ENCODE results near the gene PGBD2. TPM values are rescaled to one million over a fixed set of nuclear protein-coding genes. Genes with fewer than 3 reads are reported as not detected.
"Not testable (repeated sequence)": the region's sequence is repeated elsewhere in the genome, so short reads cannot be mapped to it uniquely, and the experiment has no call there.

The PGBD2 gene
- total RNA-seq, 1 donor from 2014 or later, result 3.4 TPM

GRCh38 chr1:248886237-248886895 is 19.7 kb upstream of the PGBD2 start:
- DNase-seq (ENCODE audit: low spot score) (no peak), ATAC-seq (no peak)

DNA sequence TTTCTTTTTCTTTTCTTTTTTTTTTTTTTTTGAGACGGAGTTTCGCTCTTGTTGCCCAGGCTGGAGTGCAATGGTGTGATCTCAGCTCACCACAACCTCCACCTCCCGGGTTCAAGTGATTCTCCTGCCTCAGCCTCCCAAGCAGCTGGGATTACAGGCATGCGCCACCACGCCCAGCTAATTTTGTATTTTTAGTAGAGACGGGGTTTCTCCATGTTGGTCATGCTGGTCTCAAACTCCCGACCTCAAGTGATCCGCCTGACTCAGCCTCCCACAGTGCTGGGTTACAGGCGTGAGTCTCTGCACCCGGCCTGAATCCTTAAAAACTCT is 16.2 kb upstream of the PGBD2 start:
- DNase-seq (ENCODE audit: low spot score); ATAC-seq: not testable (repeated sequence)

DNA sequence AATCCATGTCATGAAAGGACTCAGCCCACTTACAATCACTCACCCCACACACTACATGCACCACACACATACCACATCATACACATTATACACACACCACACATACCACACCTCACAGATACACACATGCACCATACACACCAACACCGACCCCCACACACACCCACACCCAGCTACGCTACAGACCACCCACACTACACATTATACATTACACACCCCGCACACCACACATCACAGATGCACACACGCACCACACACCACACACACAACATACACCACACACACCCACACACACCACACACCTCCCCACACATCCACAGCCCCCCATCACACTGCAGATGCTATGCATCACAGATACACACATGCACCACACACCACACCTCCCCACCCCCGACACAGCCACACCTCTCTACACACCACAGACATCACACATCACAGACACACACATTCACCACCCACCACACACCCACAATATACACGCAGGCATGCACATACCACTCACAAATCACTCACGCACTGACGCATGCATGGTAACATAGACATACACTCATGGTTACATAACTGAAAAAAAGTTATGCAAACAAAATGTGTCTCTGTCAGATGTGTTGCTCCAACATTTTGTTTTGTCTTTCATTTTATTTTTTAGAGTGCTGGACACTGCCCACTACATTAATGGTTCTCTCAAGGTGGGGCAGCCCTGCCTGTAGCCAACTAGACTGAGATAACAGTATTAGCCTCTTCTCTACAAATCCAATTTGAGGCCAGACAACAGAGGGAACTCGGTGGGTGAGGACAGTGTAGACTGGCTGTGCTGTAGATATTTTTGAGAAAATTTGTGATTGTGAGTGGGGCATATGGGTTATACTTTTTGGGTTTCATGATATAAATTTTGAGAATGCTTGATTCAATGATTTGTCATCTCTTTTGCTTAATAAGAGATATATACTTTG is 15.2 kb upstream of the PGBD2 start:
- ATAC-seq (no peak), DNase-seq (ENCODE audit: low spot score) (no peak)

GRCh38 chr1:248891758-248892157 is 14.3 kb upstream of the PGBD2 start:
- DNase-seq (ENCODE audit: low spot score), result no peak
- ATAC-seq, result no peak

DNA sequence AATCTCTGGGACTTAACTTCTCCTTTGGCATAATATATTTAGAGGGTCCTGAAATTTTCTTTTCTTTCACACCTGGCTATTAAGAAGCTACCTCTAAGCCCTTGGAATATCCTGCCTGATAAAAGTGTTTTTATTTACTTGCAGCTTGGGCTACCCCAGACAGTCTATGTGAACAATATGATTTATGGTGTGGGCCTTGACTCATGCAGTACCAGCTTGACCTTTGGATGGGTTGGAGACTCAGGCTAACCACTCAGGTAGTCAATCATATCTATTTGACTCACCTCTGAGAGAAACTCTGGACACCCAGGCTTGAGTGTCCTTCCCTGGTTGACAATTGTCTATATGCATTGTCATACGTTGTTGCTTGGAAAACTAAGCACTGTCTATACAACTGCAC is 13.4 kb upstream of the PGBD2 start:
- no peak for ATAC-seq

DNA sequence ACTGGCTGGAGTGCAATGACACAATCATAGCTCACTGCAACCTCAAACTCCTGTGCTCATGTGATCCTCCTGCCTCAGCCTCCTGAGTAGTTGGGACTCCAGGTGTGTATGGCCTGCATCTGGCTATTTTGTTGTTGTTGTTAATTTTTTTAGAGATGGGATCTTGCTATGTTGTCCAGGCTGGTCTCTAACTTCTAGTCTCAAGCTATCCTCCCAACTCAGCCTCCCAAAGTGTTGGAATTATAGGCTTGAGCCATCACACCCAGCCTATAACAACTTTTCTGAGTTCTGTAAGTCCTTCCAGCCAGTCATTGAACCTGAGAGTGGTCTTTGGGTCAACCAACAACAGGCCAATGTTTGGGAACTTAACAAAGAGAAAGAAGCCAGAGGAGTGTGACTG is 11.2 kb upstream of the PGBD2 start:
- ATAC-seq (no peak), DNase-seq (ENCODE audit: low spot score) (no peak)

More for the DNA sequence above, 13.4 kb upstream of the PGBD2 start:
- DNase-seq (ENCODE audit: low spot score), result no peak

DNA sequence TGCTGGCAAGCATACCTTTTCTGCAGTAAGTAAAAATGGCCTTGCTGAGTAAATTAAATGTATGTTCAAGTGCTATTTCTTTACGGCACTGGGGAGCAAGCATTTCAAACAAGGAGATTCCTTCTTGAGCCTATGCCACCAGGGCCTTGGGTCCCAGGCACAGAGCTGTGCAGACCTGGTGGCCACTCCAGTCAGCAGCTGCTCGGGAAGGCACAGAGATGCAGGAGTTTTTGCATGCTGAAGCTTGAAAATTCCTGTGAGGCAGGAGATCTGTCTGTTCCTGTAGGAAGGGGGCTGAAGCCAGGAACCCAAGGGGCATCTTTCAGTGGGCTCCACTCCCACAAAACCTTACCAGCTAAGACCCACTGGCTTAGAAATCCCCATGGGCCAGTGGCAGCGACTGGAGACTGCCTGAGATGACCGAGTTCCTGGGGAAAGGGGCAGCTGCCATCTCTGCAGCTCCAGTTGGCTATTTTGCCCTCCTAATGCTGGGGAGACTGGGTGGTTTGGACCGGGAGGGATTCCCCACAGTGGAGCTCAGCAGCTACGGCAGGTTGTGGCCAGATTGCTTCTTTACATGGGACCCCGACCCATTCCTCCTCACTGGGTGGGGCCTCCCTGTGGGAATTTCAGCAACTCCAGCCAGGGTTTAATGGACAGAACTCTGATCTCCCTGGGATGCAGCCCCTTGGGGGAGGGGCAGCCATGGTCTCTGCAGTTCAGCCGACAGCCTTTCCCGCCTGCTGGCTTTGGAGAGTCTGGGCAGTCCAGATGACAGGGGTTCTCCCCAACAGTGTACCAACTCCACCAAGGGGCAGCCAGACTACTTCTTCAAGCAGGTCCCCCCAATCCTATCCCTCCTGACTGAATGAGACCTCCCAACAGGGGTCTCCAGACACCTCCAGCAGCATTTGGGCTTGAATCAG is 8.4 kb upstream of the PGBD2 start:
- ATAC-seq (no peak), DNase-seq (ENCODE audit: low spot score) (no peak)

DNA sequence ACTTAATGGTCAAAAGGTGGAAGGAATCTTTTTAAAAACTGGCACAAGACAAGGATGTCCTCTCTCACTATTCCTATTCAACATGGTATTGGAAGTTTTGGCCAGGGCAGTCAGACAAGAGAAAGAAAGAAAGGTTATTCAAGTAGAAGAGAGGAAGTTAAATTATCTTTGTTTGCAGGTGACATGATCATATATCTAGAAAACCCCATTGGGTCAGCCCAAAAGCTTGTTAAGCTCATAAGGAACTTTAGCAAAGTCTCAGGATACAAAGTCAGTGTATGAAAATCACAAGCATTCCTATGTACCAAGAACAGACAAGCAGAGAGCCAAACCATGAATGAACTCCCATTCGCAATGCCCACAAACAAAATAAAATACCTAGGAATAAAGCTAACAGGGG is 5.4 kb upstream of the PGBD2 start:
- ATAC-seq (no peak), DNase-seq (ENCODE audit: low spot score) (no peak)

GRCh38 chr1:248901578-248901977 is 4.5 kb upstream of the PGBD2 start:
- DNase-seq (ENCODE audit: low spot score) (no peak), ATAC-seq (no peak)

DNA sequence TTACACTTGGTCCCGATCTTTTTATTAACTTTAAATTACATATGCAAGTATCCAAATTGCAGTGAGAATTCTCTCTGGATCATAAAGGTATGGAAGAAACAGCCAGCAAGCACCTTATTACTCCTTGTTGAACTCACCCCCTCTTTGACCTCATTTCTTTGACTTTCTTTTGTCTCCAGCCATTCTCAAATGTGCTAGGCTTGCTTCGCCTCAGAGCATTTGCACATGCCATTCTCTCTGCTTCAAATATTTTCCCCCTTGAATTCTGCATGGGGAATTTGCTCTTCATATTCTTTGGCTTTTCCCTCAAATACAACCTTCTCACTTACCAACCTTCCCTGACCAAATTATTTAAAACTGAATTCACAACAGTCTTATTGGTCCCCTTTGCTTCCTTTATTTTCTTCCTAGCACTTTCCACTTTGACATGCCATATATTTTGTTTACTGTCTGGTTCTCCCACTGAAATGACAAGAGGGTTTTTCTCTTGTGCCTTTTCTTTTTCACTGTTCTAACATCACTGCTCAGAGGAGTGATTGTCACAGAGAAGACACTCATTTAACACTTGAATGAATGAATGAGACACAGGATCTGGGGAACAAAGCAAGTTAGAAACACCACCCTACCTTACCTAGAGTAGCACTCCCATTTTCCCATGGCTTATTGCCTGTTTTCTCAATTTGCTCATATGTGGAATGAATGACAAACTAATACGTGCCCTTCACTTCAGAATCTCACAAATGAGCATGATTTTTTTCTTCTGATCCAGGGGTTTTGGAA is 1.4 kb upstream of the PGBD2 start:
- DNase-seq (ENCODE audit: low spot score) (no peak), ATAC-seq (no peak)

DNA sequence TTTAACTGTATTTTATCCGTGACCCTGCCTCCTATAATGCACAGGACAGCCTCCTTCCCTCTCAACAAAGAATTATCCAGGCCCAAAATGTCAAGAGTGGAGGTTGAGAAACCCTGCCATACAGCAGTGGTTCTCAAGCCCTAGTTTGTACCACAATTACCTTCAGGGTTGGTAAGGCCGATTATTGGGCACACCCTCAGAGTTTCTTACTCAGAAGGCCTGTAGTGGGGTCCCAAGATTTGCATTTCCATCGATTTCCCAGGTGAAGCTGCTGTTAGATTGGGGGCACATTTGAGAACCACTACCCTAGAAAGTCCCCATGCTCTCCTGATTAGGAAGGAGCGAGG is 400 bp upstream of the PGBD2 start:
- no peak for ATAC-seq

DNA sequence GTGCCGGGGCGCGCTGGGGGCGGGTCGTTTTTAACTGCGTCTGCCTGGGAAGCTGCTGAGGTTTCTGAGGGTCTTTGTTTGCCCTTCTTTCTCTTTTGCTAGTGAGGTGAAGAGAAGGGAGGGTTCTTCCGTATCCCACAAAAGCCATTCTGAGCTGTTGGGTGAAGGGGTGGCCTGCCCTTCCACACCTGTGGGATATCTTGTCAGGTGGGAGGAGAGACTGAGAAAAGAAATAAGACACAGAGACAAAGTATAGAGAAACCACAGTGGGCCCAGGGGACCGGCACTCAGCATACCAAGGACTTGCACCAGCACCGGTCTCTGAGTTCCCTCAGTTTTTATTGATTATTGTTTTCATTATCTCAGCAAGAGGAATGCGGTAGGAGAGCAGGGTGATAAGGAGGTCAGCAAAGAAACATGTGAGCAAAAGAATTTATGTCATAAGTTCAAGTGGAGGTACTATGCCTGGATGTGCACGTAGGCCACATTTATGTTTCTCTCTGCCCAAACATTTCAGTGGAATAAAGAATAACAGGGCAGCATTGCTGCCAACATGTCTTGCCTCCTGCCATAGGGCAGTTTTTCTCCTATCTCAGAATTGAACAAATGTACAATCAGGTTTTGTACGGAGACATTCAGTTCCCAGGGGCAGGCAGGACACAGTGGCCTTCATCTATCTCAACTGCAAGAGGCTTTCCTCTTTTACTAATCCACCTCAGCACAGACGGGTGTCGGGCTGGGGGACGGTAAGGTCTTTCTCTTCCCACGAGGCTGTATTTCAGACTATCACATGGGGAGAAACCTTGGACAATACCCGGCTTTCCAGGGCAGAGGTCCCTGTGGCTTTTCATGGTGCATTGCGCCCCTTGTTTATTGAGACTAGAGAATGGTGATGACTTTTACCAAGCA is 972 bp downstream of the PGBD2 start:
- ATAC-seq (no peak), DNase-seq (ENCODE audit: low spot score) (no peak)

More for the DNA sequence above, 400 bp upstream of the PGBD2 start:
- DNase-seq (ENCODE audit: low spot score), result no peak

- ATAC-seq, result no peak
- DNase-seq (ENCODE audit: low spot score), result no peak
Measured at GRCh38 chr1:248910761-248911160, 4.7 kb downstream of the PGBD2 start.

DNA sequence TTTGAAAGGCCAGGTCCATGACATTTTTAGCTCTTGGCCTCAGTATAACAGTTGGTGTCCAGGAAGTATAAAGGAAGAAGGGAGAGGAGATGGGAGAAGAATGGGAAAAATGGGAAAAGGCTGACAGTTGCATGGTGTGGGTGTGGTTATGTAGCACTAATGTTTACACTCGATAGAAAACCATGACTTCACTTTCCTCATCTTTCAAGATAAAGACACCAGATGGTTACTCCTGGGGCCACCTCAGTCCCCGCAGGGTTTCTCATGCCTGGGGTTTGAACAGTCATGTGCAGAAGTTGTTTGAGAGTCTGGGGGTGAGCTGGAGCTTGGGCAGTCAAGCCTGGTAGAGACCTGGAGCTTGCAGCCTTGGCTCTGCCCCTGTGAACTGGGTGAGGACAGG is 7.9 kb downstream of the PGBD2 start:
- DNase-seq (ENCODE audit: low spot score) (no peak), ATAC-seq (no peak)

- ATAC-seq (no peak), DNase-seq (ENCODE audit: low spot score) (no peak)
Measured at GRCh38 chr1:248914796-248915381, 8.9 kb downstream of the PGBD2 start.

GRCh38 chr1:248918131-248918530 is 12.1 kb downstream of the PGBD2 start:
- no peak for DNase-seq (ENCODE audit: low spot score)

DNA sequence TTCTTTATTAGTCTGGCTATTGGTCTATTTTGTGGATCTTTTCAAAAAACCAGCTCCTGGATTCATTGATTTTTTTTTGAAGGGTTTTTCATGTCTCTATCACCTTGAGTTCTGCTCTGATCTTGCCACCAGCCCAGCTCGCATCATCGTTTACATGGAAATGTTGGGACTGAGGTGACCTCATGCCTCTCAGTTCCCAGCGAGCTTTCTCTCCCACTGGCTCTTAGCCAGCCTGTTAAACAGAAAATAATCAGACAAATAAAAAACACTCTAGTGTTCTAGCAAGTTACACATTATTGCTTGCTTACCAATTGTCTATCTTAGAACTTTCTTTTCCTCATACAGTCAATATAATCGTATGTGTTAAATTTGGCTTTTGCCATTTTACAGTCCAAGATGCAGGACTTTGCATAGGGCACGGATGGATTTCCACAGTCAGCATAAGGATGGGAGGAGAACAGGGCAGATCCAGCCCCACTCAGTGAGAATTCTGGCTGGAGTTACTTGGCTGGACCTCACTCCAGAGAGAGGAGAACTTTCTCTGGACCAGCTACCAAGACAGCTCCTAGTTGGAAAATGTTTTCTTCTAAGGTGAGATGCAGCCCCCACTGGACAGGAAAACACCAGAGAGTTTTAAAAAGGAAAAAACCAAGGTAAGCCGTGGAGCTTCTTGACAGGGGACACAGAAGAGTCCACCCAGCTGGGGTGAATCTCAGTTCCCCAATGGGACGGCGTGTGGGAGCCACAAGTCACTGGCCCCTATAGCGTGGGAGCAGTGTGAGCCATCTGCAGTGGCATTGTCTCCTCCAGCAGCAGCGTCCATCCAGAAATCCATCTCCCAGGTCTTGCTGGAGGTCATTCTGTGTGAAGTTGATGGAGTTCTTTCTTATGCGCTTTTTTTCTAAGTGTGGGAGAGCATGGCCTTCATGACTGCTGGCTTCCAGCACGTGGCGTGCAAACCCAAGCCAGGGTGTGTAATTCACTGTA is 17.6 kb downstream of the PGBD2 start:
- DNase-seq (ENCODE audit: low spot score) (no peak), ATAC-seq (no peak)

More at GRCh38 chr1:248918131-248918530, 12.1 kb downstream of the PGBD2 start:
- ATAC-seq, result no peak

Data from left lobe of liver (tissue), 2 donors.